ACC112 (cell line): ENCODE results near the gene TM4SF18.
A peak's percentile ranks its signal among the peaks of the same experiment; 100 is the strongest.

Source experiments
- H2AFZ ChIP-seq: fragments of 200-600 bp; sonication (generic); one replicate; pipeline ENCODE4 v1.6.0; 2017; ENCODE audit warnings: antibody characterized with exemption, low read length; ENCODE audit not compliant: unreplicated experiment
- H3K27ac ChIP-seq: fragments of 200-600 bp; sonication (generic); 2 replicates; pipeline ENCODE4 v1.5.1; 2014; ENCODE audit warnings: low read depth, mild to moderate bottlenecking, antibody characterized with exemption, low read length, moderate library complexity
- H3K27me3 ChIP-seq: fragments of 200-600 bp; sonication (generic); 2 replicates; pipeline ENCODE4 v1.6.1; 2014; ENCODE audit warnings: mild to moderate bottlenecking, antibody characterized with exemption, low read length, moderate library complexity, mixed read lengths; ENCODE audit not compliant: insufficient read depth
- H3K36me3 ChIP-seq: fragments of 200-600 bp; sonication (generic); 2 replicates; pipeline ENCODE4 v1.6.1; 2016; ENCODE audit warnings: mild to moderate bottlenecking, antibody characterized with exemption, low read length, moderate library complexity, mixed read lengths; ENCODE audit not compliant: insufficient read depth
- H3K4me1 ChIP-seq: fragments of 200-600 bp; sonication (generic); one replicate; pipeline ENCODE4 v1.6.1; 2016; ENCODE audit warnings: low read length, mixed read lengths; ENCODE audit not compliant: insufficient read depth, unreplicated experiment, control insufficient read depth
- H3K4me3 ChIP-seq: fragments of 200-600 bp; sonication (generic); 2 replicates; pipeline ENCODE4 v1.5.1; 2014; ENCODE audit warnings: mild to moderate bottlenecking, low read depth, low read length
- H3K79me2 ChIP-seq: fragments of 200-600 bp; sonication (generic); one replicate; pipeline ENCODE4 v1.6.0; 2016; ENCODE audit warnings: low read length; ENCODE audit not compliant: control insufficient read depth, unreplicated experiment, insufficient read depth

The TM4SF18 gene

DNA sequence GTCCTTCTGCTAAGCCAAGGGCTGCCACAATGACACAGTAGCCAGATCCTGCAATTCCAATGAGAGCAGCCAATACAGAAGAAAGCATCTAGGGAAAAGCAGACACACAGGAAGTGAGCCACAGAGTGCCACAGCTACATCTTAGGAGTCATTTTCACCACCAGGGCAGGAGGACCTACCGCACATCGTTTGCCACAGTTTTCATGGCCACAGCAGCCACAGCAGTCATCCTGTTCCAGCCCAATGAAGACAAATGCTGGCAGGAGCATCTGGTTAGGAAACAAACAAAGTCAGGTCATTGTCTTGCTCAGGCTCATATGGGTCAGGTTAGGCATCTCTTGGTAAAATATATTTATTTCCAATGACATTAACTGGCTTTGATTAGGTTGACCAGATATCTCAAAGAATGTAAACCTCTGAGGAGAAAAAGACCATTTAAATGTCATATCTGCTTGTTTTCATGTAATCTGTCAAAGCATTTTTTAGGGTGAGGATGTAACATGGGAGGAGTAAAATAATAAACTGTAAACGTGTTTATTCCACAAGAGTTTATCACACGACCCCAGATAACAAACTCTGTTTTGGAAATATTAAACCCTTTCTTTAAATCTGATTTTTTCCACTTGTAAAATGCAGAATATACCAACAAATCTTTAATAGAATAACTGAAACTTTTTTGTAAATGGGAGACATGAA lies 42.2 kb upstream of the TM4SF18 start:
- Histone ChIP-seq H3K4me1 (peaks cover 63% of the 10 kb centered on the region), H3K27me3 (no peaks in the 10 kb centered on the region), H3K27ac (peak overlapping the region; percentile 95), H3K36me3 (peaks cover 44% of the 10 kb centered on the region), H3K4me3 (peak overlapping the region; percentile 95), H3K79me2 (peaks cover 48% of the 10 kb centered on the region), H2AFZ (no peak overlapping the region)

GRCh38 chr3:149374793-149375500 lies 41.5 kb upstream of the TM4SF18 start:
- H3K4me1 ChIP-seq, result peaks cover 70% of the 10 kb centered on the region

GRCh38 chr3:149374391-149374790 lies 41.0 kb upstream of the TM4SF18 start:
- peaks cover 76% of the 10 kb centered on the region for H3K4me1 ChIP-seq
- peaks cover 55% of the 10 kb centered on the region for H3K36me3 ChIP-seq
- peak overlapping the region; percentile 95 for H3K27ac ChIP-seq
- peaks cover 48% of the 10 kb centered on the region for H3K79me2 ChIP-seq
- peak overlapping the region; percentile 95 for H3K4me3 ChIP-seq
- no peaks in the 10 kb centered on the region for H3K27me3 ChIP-seq
- H2AFZ ChIP-seq, result no peak overlapping the region

More at GRCh38 chr3:149374793-149375500, 41.5 kb upstream of the TM4SF18 start:
- H3K27me3 ChIP-seq, result no peaks in the 10 kb centered on the region
- H2AFZ ChIP-seq, result no peak overlapping the region
- H3K4me3 ChIP-seq, result peak overlapping the region; percentile 95
- H3K79me2 ChIP-seq, result peaks cover 48% of the 10 kb centered on the region
- peak overlapping the region; percentile 95 for H3K27ac ChIP-seq
- peaks cover 49% of the 10 kb centered on the region for H3K36me3 ChIP-seq

GRCh38 chr3:149373235-149374125 lies 40.0 kb upstream of the TM4SF18 start:
- Histone ChIP-seq H3K79me2 (peaks cover 44% of the 10 kb centered on the region), H3K27ac (peak overlapping the region; percentile 95), H3K4me3 (peak overlapping the region; percentile 95), H2AFZ (no peak overlapping the region), H3K27me3 (no peaks in the 10 kb centered on the region), H3K4me1 (peaks cover 79% of the 10 kb centered on the region), H3K36me3 (peaks cover 62% of the 10 kb centered on the region)

DNA sequence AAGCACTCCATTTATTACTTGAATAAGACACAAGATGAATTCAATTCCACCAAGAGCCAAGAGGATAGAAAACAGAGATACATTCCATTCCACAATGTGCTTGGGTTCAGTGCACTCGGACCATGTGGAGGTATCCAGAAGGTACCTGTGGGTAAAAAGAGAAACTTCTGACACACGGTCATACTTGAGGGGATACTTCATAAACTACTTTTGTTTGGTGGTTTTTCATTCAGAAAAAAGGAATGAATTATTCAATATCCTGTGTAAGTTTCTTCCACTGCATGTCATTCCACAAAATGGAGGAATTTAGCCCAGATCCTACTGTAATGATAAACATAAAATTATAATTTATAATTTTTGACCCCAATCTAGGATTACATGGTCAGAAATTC lies 38.3 kb upstream of the TM4SF18 start:
- H3K36me3 ChIP-seq, result peaks cover 63% of the 10 kb centered on the region
- H3K4me3 ChIP-seq, result peak overlapping the region; percentile 45; the same call in 1 of the 2 replicates
- peaks cover 37% of the 10 kb centered on the region for H3K79me2 ChIP-seq
- H3K27me3 ChIP-seq, result no peaks in the 10 kb centered on the region
- H3K4me1 ChIP-seq, result peaks cover 84% of the 10 kb centered on the region
- H2AFZ ChIP-seq, result no peak overlapping the region
- peak overlapping the region; percentile 95 for H3K27ac ChIP-seq

DNA sequence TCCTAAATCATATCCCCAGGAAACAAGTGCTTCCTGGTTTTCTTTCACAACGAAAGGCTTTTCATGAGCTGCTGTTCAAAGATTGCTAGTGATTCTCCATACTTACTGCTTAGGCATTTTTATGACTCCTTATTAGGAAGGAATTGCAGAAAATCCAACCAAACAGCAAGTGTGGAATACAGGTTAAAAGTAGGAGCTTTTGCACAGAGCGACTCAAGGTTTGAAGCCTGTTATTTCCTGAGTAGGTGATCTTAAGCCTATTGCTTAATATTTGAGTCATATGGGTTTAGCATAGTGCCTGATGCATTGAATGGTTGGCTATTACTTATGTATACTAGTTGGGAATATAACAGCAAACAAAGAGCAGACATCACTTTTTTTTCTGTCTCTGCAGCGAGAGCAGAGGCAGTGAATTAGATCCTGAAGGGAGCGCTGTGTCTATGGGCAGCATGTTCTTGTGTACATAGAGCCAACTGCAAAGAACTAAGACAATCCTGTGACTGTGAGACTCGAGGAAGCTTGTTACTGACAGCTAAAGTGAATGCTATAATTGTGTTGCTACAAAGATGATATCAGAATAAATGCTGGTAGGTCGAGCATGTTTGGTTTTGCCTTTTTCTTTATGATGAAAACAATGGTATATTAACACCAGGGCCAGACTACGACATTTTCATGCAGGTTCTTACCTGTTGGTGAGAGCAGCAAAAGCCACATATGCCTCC lies 37.7 kb upstream of the TM4SF18 start:
- H3K4me1 ChIP-seq, result peaks cover 87% of the 10 kb centered on the region

GRCh38 chr3:149369991-149370866 lies 36.8 kb upstream of the TM4SF18 start:
- Histone ChIP-seq H3K4me1 (peaks cover 81% of the 10 kb centered on the region), H3K27me3 (no peaks in the 10 kb centered on the region), H3K4me3 (no peak overlapping the region), H3K79me2 (peaks cover 23% of the 10 kb centered on the region), H3K27ac (peak overlapping the region; percentile 95), H3K36me3 (peaks cover 55% of the 10 kb centered on the region), H2AFZ (no peak overlapping the region)

More for the DNA sequence above, 37.7 kb upstream of the TM4SF18 start:
- no peaks in the 10 kb centered on the region for H3K27me3 ChIP-seq
- peaks cover 32% of the 10 kb centered on the region for H3K79me2 ChIP-seq
- no peak overlapping the region for H2AFZ ChIP-seq
- peak overlapping the region; percentile 95 for H3K27ac ChIP-seq
- peaks cover 63% of the 10 kb centered on the region for H3K36me3 ChIP-seq
- H3K4me3 ChIP-seq, result peak overlapping the region; percentile 45; the same call in 1 of the 2 replicates

DNA sequence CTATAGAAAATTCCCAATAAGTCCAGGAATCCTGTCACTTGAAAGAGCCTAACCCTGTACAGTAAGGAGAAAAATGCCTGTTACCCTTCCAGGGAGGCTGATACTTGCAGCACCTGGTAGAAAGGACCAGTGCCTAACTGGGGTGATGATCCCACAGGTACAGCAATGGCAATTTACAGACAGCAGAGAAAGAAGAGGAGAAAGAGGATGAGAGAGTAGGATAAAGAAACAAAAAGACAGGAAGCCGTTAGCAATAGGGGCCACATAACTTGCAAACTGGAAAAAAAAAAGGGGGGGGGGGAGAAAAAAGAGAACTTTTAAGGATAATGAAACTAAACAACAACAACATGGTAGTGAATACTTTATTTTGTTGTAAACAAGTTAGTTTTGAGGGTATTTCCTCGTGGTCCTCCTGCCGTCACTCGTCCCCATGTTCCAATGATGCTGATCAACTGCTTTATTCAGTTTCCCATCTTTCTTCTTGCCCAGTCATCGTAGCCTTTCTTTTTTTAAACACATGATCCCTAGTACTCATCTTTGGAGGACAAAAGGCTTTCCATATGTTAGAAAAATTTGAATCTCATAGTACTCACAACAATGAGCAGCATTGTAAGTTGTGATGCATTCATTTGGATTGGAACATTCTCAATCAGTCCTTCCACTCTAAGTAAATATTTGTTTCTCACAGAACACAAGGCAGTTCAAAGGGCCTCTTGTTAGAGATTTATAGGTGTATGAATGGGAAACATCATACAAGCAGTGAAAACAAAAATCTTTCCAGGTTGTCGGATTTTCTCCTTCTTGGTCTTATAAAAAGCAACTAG lies 35.5 kb upstream of the TM4SF18 start:
- Histone ChIP-seq H3K27me3 (no peaks in the 10 kb centered on the region), H3K4me1 (peaks cover 68% of the 10 kb centered on the region), H3K4me3 (no peak overlapping the region), H3K79me2 (peaks cover 13% of the 10 kb centered on the region), H3K27ac (peak overlapping the region; percentile 95), H3K36me3 (peaks cover 42% of the 10 kb centered on the region), H2AFZ (no peak overlapping the region)

- Histone ChIP-seq H3K27me3 (no peaks in the 10 kb centered on the region), H3K36me3 (peaks cover 38% of the 10 kb centered on the region), H3K4me1 (peaks cover 62% of the 10 kb centered on the region), H3K79me2 (peaks cover 10% of the 10 kb centered on the region), H3K27ac (peak overlapping the region; percentile 95), H3K4me3 (no peak overlapping the region), H2AFZ (no peak overlapping the region)
Observed at GRCh38 chr3:149368201-149368673, 34.8 kb upstream of the TM4SF18 start.
